ENCODE measurements around the gene HHAT.

- TF ChIP-seq, protein P1, sequence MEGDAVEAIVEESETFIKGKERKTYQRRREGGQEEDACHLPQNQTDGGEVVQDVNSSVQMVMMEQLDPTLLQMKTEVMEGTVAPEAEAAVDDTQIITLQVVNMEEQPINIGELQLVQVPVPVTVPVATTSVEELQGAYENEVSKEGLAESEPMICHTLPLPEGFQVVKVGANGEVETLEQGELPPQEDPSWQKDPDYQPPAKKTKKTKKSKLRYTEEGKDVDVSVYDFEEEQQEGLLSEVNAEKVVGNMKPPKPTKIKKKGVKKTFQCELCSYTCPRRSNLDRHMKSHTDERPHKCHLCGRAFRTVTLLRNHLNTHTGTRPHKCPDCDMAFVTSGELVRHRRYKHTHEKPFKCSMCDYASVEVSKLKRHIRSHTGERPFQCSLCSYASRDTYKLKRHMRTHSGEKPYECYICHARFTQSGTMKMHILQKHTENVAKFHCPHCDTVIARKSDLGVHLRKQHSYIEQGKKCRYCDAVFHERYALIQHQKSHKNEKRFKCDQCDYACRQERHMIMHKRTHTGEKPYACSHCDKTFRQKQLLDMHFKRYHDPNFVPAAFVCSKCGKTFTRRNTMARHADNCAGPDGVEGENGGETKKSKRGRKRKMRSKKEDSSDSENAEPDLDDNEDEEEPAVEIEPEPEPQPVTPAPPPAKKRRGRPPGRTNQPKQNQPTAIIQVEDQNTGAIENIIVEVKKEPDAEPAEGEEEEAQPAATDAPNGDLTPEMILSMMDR (IDR thresholded peaks at IDR 0.05; ENCODE audit: low read depth, low read length): no peak
- TF ChIP-seq POLR2A (IDR thresholded peaks at IDR 0.05; ENCODE audit: extremely low read depth, insufficient read length) (no peak), MYC (IDR thresholded peaks at IDR 0.05; ENCODE audit: low read depth, low read length) (no peak), MAX (IDR thresholded peaks at IDR 0.05; ENCODE audit: low read depth, low read length) (no peak)
Observed at GRCh38 chr1:210690236-210690635, 361.5 kb downstream of the HHAT start.
